SU-DHL-6 (cell line): ENCODE data around the gene EBPL.

Experiments
- H2AFZ ChIP-seq: fragments of 200-600 bp; sonication (generic); 2 replicates; pipeline ENCODE4 v1.6.1; 2014; ENCODE audit warnings: low read depth, mild to moderate bottlenecking, moderate library complexity, mixed read lengths, antibody characterized with exemption, low read length; ENCODE audit not compliant: severe bottlenecking
- H3F3A ChIP-seq: fragments of 200-600 bp; shearing (Covaris generic); 2 replicates; pipeline ENCODE4 v1.6.0; 2016; ENCODE audit warnings: antibody characterized with exemption, mild to moderate bottlenecking; ENCODE audit not compliant: insufficient read depth
- H3K27ac ChIP-seq: fragments of 200-600 bp; sonication (generic); 2 replicates; pipeline ENCODE4 v1.5.1; 2016; ENCODE audit warnings: low read depth, mild to moderate bottlenecking, low read length, moderate library complexity, mixed read lengths
- H3K27me3 ChIP-seq: fragments of 200-600 bp; sonication (generic), shearing (Covaris generic); 2 replicates; pipeline ENCODE4 v1.6.0; 2014; ENCODE audit warnings: mild to moderate bottlenecking, low read length
- H3K36me3 ChIP-seq: fragments of 200-600 bp; sonication (generic); 2 replicates; pipeline ENCODE4 v1.6.1; 2014; ENCODE audit warnings: mild to moderate bottlenecking, low read length, mixed read lengths
- H3K4me2 ChIP-seq: fragments of 300-600, 200-600 bp; shearing (Covaris generic), sonication (generic); 2 replicates; pipeline ENCODE4 v1.6.0; 2014; ENCODE audit warnings: low read length, low read depth, mild to moderate bottlenecking; ENCODE audit not compliant: poor library complexity, severe bottlenecking
- H3K4me3 ChIP-seq: fragments of 200-600 bp; sonication (generic); 2 replicates; pipeline ENCODE4 v1.5.1; 2014; ENCODE audit warnings: antibody characterized with exemption, low read length, mild to moderate bottlenecking, mixed read lengths; ENCODE audit not compliant: insufficient read depth, poor library complexity, severe bottlenecking
- H3K79me2 ChIP-seq: fragments of 200-600 bp; sonication (generic); 2 replicates; pipeline ENCODE4 v1.6.1; 2014; ENCODE audit warnings: mild to moderate bottlenecking, low read length, moderate library complexity; ENCODE audit not compliant: insufficient read depth
- H3K9ac ChIP-seq: fragments of 200-600 bp; sonication (generic); 2 replicates; pipeline ENCODE4 v1.7.0; 2014; ENCODE audit warnings: mild to moderate bottlenecking, low read length
- H3K9me2 ChIP-seq: fragments of 200-600 bp; sonication (generic); replicated peaks from 2 replicates; pipeline ENCODE4 v1.6.1; 2014; ENCODE audit warnings: low read length; ENCODE audit not compliant: insufficient read depth
- H3K9me3 ChIP-seq: fragments of 200-600 bp; sonication (generic); 2 replicates; pipeline ENCODE4 v1.6.1; 2014; ENCODE audit warnings: low read length, mixed read lengths; ENCODE audit not compliant: insufficient read depth
- H4K20me1 ChIP-seq: fragments of 200-600 bp; sonication (generic); 2 replicates; pipeline ENCODE4 v1.6.1; 2014; ENCODE audit warnings: low read depth, mild to moderate bottlenecking, antibody characterized with exemption, low read length, moderate library complexity, mixed read lengths
- CTCF ChIP-seq: fragments of 200-600 bp; sonication (generic); IDR thresholded peaks from one replicate; pipeline ENCODE4 v1.5.1; 2017; ENCODE audit warnings: antibody characterized with exemption, mild to moderate bottlenecking, low read length, moderate library complexity; ENCODE audit not compliant: insufficient read depth, poor library complexity, severe bottlenecking
- EZH2phosphoT487 ChIP-seq: fragments of 200-600 bp; sonication (generic), shearing (Covaris generic); conservative IDR thresholded peaks from 2 replicates; pipeline ENCODE4 v1.6.1; 2018; ENCODE audit warnings: mild to moderate bottlenecking, antibody characterized with exemption, low read length, moderate library complexity, mixed read lengths

EBPL gene

GRCh38 chr13:49649244-49649962 is 41.9 kb downstream of the EBPL start:
- H2AFZ ChIP-seq: no peak overlapping the region
- H3F3A ChIP-seq: no peaks in the 10 kb centered on the region
- H3K36me3 ChIP-seq: no peaks in the 10 kb centered on the region
- TF ChIP-seq CTCF (no peak), EZH2phosphoT487 (no peak)
- no peaks in the 10 kb centered on the region for H3K79me2 ChIP-seq
- no peaks in the 10 kb centered on the region for H3K27me3 ChIP-seq
- H3K9me2 ChIP-seq: no peaks in the 10 kb centered on the region
- no peak overlapping the region for H3K4me3 ChIP-seq
- H3K9me3 ChIP-seq: no peaks in the 10 kb centered on the region
- no peaks in the 10 kb centered on the region for H4K20me1 ChIP-seq
- no peak overlapping the region for H3K27ac ChIP-seq
- no peak overlapping the region for H3K4me2 ChIP-seq
- H3K9ac ChIP-seq: no peak overlapping the region

- Histone ChIP-seq H3K79me2 (no peaks in the 10 kb centered on the region), H3K36me3 (no peaks in the 10 kb centered on the region), H3K9ac (no peak overlapping the region), H2AFZ (no peak overlapping the region), H3K4me2 (no peak overlapping the region), H3K27me3 (no peaks in the 10 kb centered on the region), H4K20me1 (no peaks in the 10 kb centered on the region), H3K9me2 (no peaks in the 10 kb centered on the region), H3K27ac (no peak overlapping the region), H3K4me3 (no peak overlapping the region), H3K9me3 (no peaks in the 10 kb centered on the region), H3F3A (no peaks in the 10 kb centered on the region)
- no peak for TF ChIP-seq EZH2phosphoT487
- TF ChIP-seq CTCF: no peak
Observed at GRCh38 chr13:49646688-49647087, 44.6 kb downstream of the EBPL start.

GRCh38 chr13:49645451-49645850 is 45.8 kb downstream of the EBPL start:
- no peaks in the 10 kb centered on the region for H4K20me1 ChIP-seq
- no peak overlapping the region for H3K9ac ChIP-seq
- H3K9me2 ChIP-seq: no peaks in the 10 kb centered on the region
- H3F3A ChIP-seq: no peaks in the 10 kb centered on the region
- H3K79me2 ChIP-seq: no peaks in the 10 kb centered on the region
- no peaks in the 10 kb centered on the region for H3K9me3 ChIP-seq
- H3K4me2 ChIP-seq: no peak overlapping the region
- H3K27me3 ChIP-seq: no peaks in the 10 kb centered on the region
- TF ChIP-seq EZH2phosphoT487: no peak
- no peak for TF ChIP-seq CTCF
- no peak overlapping the region for H2AFZ ChIP-seq
- no peak overlapping the region for H3K27ac ChIP-seq
- H3K36me3 ChIP-seq: no peaks in the 10 kb centered on the region
- H3K4me3 ChIP-seq: no peak overlapping the region
